Smooth muscle cell (in vitro differentiated cells): ENCODE measurements around the gene PTPN20. TPM values are rescaled to one million over a fixed set of nuclear protein-coding genes. Genes with fewer than 3 reads are reported as not detected.
"Not testable (repeated sequence)": the region's sequence is repeated elsewhere in the genome, so short reads cannot be mapped to it uniquely, and the experiment has no call there.

Source experiments
- DNase-seq: peaks from one replicate; lab custom pipeline; 2025; ENCODE audit not compliant: unreplicated experiment; lab: John Stamatoyannopoulos, UW
- H2AFZ ChIP-seq: fragments of 200-600 bp; sonication (generic); 2 replicates; pipeline ENCODE4 v1.6.0; 2016; ENCODE audit warnings: antibody characterized with exemption, low read depth, mild to moderate bottlenecking
- H3F3A ChIP-seq: fragments of 200-600 bp; sonication (generic); 2 replicates; pipeline ENCODE4 v1.6.0; 2017; ENCODE audit warnings: antibody characterized with exemption, low read depth
- H3K27ac ChIP-seq: fragments of 200-600 bp; sonication (generic); 2 replicates; pipeline ENCODE4 v1.5.1; 2016; ENCODE audit warnings: low read depth, mild to moderate bottlenecking
- H3K27me3 ChIP-seq: fragments of 200-600 bp; sonication (generic); 2 replicates; pipeline ENCODE4 v1.6.1; 2016; ENCODE audit warnings: low read depth, mild to moderate bottlenecking
- H3K36me3 ChIP-seq: fragments of 200-600 bp; sonication (generic); 2 replicates; pipeline ENCODE4 v1.5.1; 2016; ENCODE audit warnings: low read depth
- H3K4me1 ChIP-seq: fragments of 200-600 bp; sonication (generic); 2 replicates; pipeline ENCODE4 v1.5.1; 2016; ENCODE audit warnings: low read depth
- H3K4me2 ChIP-seq: fragments of 200-600 bp; sonication (generic); 2 replicates; pipeline ENCODE4 v1.6.0; 2016; ENCODE audit warnings: mild to moderate bottlenecking
- H3K4me3 ChIP-seq: fragments of 200-600 bp; sonication (generic); 2 replicates; pipeline ENCODE4 v1.5.1; 2016; ENCODE audit warnings: mild to moderate bottlenecking
- H3K79me2 ChIP-seq: fragments of 200-600 bp; sonication (generic); 2 replicates; pipeline ENCODE4 v1.6.0; 2016; ENCODE audit warnings: low read depth, mild to moderate bottlenecking
- H3K9ac ChIP-seq: fragments of 200-600 bp; sonication (generic); 2 replicates; pipeline ENCODE4 v1.6.0; 2016; ENCODE audit warnings: low read depth
- H3K9me3 ChIP-seq: fragments of 200-600 bp; sonication (generic); replicated peaks from 2 replicates; pipeline ENCODE4 v1.5.1; 2016; ENCODE audit warnings: low read depth
- H4K20me1 ChIP-seq: fragments of 200-600 bp; sonication (generic); 2 replicates; pipeline ENCODE4 v1.6.0; 2016; ENCODE audit warnings: low read depth
- WGBS: methylation state at CpG from one replicate; pipeline ENCODE4 v1.1.7; 2016; ENCODE audit warnings: low lambda C conversion rate; 5-methylcytosine and 5-hydroxymethylcytosine counted together
- polyA plus RNA-seq: library from polyadenylated mRNA; unstranded; fragments of >200 nt; fragmentation: Nextera tagmentation; extraction: Ambion mirVana; gene quantifications from 2 replicates; pipeline ENCODE4 v1.2.1, GENCODE V29; 2016
- total RNA-seq: library from RNA; depleted of rRNA; stranded (reverse); fragments of >200 nt; gene quantifications from 2 replicates; pipeline ENCODE4 v1.2.3, GENCODE V29; 2014
- TF ChIP-seq, protein P1 (sequence below): fragments of 200-600 bp; sonication (generic); IDR thresholded peaks from 2 replicates; pipeline ENCODE4 v1.5.1; 2017; ENCODE audit warnings: borderline replicate concordance, mild to moderate bottlenecking, antibody characterized with exemption; ENCODE audit not compliant: insufficient read depth, poor library complexity, severe bottlenecking

Gene PTPN20
- total and polyA plus RNA-seq, 2 experiments from 2014 or later: not detected

GRCh38 chr10:46963356-46963755 lies 52.1 kb downstream of the PTPN20 start:
- 82% methylated on average over 2 of the region's 2 CpGs for WGBS
- not testable (repeated sequence) for H4K20me1 ChIP-seq, H3K4me1 ChIP-seq, H3K36me3 ChIP-seq, H3F3A ChIP-seq, H3K79me2 ChIP-seq, H2AFZ ChIP-seq, H3K9ac ChIP-seq, DNase-seq, H3K9me3 ChIP-seq, H3K27ac ChIP-seq, H3K4me2 ChIP-seq, H3K27me3 ChIP-seq, H3K4me3 ChIP-seq

GRCh38 chr10:46967013-46967412 lies 55.8 kb downstream of the PTPN20 start:
- not testable (repeated sequence) for H3K9me3 ChIP-seq, H3K27ac ChIP-seq, H3K4me3 ChIP-seq, DNase-seq, H3K9ac ChIP-seq, H3K4me2 ChIP-seq, H3F3A ChIP-seq, H4K20me1 ChIP-seq, H3K4me1 ChIP-seq, H3K79me2 ChIP-seq, H3K36me3 ChIP-seq, H3K27me3 ChIP-seq, H2AFZ ChIP-seq
- 94% methylated on average over 1 of the region's 2 CpGs for WGBS

- WGBS: no CpG with 5 or more reads among the region's 2 CpGs
- not testable (repeated sequence) for H3K4me3 ChIP-seq, H3K36me3 ChIP-seq, DNase-seq, H3K9ac ChIP-seq, H3F3A ChIP-seq, H2AFZ ChIP-seq, H3K4me1 ChIP-seq, H3K27me3 ChIP-seq, H3K79me2 ChIP-seq, H3K4me2 ChIP-seq, H4K20me1 ChIP-seq, H3K9me3 ChIP-seq, H3K27ac ChIP-seq
Measured at GRCh38 chr10:46980223-46980622, 69.0 kb downstream of the PTPN20 start.

- H3K9ac ChIP-seq, H3K36me3 ChIP-seq, H3K4me1 ChIP-seq, H3K4me3 ChIP-seq, H3K27ac ChIP-seq, H4K20me1 ChIP-seq, H3K79me2 ChIP-seq, H3K27me3 ChIP-seq, H2AFZ ChIP-seq, H3K9me3 ChIP-seq, DNase-seq, H3F3A ChIP-seq, H3K4me2 ChIP-seq: not testable (repeated sequence)
- WGBS: no CpG with 5 or more reads among the region's 10 CpGs
Measured at GRCh38 chr10:46987233-46987924, 76.2 kb downstream of the PTPN20 start.

DNA sequence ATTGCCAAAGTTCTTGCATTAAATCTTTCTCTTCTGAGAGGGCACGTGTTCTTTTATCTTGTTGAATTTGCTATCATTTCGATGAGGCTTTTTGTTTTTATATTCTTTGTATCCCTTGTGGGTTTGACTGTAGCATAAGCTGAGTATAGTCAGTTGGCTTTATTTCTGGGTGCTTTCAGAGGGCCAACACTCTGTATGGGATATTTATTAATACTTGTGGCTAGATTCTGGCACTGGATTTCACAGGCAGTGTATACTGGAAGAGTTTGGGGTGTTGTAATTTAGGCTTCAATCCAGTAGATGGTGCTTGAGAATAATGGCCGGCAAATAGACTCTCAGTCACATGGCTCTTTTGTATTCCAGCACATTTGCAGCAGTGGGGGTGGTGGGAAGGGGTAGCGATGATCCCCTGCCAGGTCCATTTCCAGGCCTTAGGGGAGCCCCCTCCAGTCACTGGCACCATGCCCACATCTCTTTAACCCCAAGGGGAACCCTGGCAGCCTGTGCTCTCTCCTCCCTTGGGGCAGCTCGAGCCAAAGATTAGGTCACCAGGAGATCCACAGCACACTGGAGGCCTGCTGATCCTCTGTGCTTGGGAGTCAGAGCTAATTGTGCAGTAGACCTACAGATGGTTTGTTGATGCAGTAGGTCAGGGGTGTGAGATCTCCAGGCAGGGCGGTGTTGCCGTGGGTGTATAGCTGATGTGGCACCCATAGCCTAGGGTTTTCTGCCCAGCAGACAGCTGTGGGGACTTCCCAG lies 81.8 kb downstream of the PTPN20 start:
- H3K79me2 ChIP-seq: no peaks in the 10 kb centered on the region
- WGBS: 71% methylated on average over 7 of the region's 7 CpGs
- H3K36me3 ChIP-seq: no peaks in the 10 kb centered on the region
- H4K20me1 ChIP-seq: no peaks in the 10 kb centered on the region
- DNase-seq: no peak
- no peaks in the 10 kb centered on the region for H3F3A ChIP-seq
- TF ChIP-seq, protein P1, sequence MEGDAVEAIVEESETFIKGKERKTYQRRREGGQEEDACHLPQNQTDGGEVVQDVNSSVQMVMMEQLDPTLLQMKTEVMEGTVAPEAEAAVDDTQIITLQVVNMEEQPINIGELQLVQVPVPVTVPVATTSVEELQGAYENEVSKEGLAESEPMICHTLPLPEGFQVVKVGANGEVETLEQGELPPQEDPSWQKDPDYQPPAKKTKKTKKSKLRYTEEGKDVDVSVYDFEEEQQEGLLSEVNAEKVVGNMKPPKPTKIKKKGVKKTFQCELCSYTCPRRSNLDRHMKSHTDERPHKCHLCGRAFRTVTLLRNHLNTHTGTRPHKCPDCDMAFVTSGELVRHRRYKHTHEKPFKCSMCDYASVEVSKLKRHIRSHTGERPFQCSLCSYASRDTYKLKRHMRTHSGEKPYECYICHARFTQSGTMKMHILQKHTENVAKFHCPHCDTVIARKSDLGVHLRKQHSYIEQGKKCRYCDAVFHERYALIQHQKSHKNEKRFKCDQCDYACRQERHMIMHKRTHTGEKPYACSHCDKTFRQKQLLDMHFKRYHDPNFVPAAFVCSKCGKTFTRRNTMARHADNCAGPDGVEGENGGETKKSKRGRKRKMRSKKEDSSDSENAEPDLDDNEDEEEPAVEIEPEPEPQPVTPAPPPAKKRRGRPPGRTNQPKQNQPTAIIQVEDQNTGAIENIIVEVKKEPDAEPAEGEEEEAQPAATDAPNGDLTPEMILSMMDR: peak; percentile 29
- no peaks in the 10 kb centered on the region for H3K4me1 ChIP-seq
- no peaks in the 10 kb centered on the region for H3K27me3 ChIP-seq
- H3K4me2 ChIP-seq: no peak overlapping the region
- no peak overlapping the region for H3K27ac ChIP-seq
- H2AFZ ChIP-seq: peak overlapping the region; percentile 29
- no peak overlapping the region for H3K4me3 ChIP-seq
- H3K9ac ChIP-seq: no peak overlapping the region
- H3K9me3 ChIP-seq: no peaks in the 10 kb centered on the region
